ENCODE results near the gene MRPS12. TPM values are rescaled to one million over a fixed set of nuclear protein-coding genes. Genes with fewer than 3 reads are reported as not detected.

The MRPS12 gene
- total RNA-seq, 6 donors from 2014 or later = 3.1 to 38.3 (median 26.0) TPM

DNA sequence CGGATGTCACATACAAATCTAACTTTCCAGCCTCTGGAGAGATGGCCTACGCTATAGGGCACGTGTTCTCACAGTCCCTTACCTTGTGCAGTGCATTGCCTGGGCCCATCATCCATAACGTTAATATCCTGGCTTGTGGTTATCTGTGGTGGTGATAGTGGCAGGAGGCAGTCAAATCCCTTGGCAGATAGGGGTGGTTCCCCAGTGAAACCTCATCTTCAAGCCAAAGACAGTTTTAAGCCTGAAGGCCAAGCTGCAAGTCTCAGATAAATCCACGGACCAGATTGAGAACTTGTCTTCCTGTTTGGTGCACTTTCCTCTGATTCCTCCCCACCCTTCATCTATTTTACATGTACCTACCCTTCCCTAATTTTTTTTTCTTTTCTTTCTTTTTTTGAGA is 49.1 kb downstream of the MRPS12 start:
- TF ChIP-seq EP300 (IDR thresholded peaks at IDR 0.05) = no peak
- TF ChIP-seq, protein P1, sequence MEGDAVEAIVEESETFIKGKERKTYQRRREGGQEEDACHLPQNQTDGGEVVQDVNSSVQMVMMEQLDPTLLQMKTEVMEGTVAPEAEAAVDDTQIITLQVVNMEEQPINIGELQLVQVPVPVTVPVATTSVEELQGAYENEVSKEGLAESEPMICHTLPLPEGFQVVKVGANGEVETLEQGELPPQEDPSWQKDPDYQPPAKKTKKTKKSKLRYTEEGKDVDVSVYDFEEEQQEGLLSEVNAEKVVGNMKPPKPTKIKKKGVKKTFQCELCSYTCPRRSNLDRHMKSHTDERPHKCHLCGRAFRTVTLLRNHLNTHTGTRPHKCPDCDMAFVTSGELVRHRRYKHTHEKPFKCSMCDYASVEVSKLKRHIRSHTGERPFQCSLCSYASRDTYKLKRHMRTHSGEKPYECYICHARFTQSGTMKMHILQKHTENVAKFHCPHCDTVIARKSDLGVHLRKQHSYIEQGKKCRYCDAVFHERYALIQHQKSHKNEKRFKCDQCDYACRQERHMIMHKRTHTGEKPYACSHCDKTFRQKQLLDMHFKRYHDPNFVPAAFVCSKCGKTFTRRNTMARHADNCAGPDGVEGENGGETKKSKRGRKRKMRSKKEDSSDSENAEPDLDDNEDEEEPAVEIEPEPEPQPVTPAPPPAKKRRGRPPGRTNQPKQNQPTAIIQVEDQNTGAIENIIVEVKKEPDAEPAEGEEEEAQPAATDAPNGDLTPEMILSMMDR (IDR thresholded peaks at IDR 0.05) = no peak
- no peak for TF ChIP-seq POLR2A (IDR thresholded peaks at IDR 0.05)
- no peak for TF ChIP-seq POLR2AphosphoS5 (IDR thresholded peaks at IDR 0.05)
- no peaks in the 10 kb centered on the region for H3K36me3 ChIP-seq
- no peak for ATAC-seq (ENCODE audit: low FRiP score in 2 of 2)
- H3K9me3 ChIP-seq = peaks cover 0 to 3% (median 0%) of the 10 kb centered on the region in 4 donors
- H3K4me3 ChIP-seq = no peak overlapping the region
- 82% methylated on average over 4 to 5 of the region's 5 CpGs for WGBS, 2 donors
- no peak for DNase-seq
- no peaks in the 10 kb centered on the region for H3K27me3 ChIP-seq
- peaks cover 4 to 20% (median 10%) of the 10 kb centered on the region in 4 donors for H3K4me1 ChIP-seq
- H3K27ac ChIP-seq = no peak overlapping the region

DNA sequence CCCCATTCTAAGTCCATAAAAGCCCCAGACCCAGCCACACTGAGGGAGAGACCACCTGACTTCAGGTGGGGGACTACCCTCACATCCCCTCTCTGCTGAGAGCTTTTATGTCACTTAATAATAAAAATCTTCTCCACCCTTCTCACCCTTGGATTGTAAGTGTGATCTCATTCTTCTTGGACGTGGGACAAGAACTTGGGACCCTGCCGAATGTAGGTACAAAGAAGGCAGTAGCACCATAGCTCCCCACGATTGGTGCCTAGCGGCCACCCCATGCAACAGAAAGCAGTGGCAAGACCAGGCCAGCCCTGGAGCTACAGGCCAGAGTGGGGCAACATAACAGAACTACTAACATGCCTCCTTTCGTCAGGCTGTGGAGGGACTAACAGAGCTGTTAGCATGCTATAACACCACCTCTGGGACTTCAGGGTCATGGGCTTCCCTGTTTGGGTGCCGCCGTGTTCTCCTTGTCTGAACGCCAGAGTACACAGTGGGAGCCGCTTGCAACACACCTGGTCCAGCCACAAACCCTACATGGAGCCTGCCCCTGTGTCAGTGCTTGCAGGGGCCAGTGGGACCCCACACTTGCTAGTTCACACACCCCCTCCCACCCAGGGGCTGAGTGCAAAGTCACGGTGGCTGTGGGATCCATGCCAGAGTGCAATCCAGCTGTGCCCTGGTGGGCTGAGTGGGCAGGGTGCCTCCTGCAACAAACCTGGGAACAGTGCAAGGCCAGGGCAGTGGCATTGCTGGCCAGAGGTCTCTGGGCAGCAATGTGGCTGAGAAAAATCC is 50.0 kb downstream of the MRPS12 start:
- ATAC-seq (ENCODE audit: low FRiP score in 2 of 2) = no peak
- H3K9me3 ChIP-seq = peaks cover 0 to 3% (median 0%) of the 10 kb centered on the region in 4 donors
- no peaks in the 10 kb centered on the region for H3K36me3 ChIP-seq
- no peak overlapping the region for H3K27ac ChIP-seq
- H3K27me3 ChIP-seq = no peaks in the 10 kb centered on the region
- TF ChIP-seq POLR2AphosphoS5 (IDR thresholded peaks at IDR 0.05) (no peak), EP300 (IDR thresholded peaks at IDR 0.05) (no peak), POLR2A (IDR thresholded peaks at IDR 0.05) (no peak)
- TF ChIP-seq, protein P1 (IDR thresholded peaks at IDR 0.05) = no peak
- WGBS, 2 donors = 86 to 92% methylated on average over 5 to 10 of the region's 10 CpGs
- peaks cover 0 to 11% (median 8%) of the 10 kb centered on the region in 4 donors for H3K4me1 ChIP-seq
- no peak for DNase-seq
- H3K4me3 ChIP-seq = no peak overlapping the region

Other genes with a start within 250 kb of the MRPS12 start
- 10 to 100 TPM in 3 of 6 donors, 1 to 10 TPM in 3; 5.2 to 93.2 (median 11.1) TPM for gene CAPN12, start 186.5 kb upstream of the MRPS12 start, total RNA-seq
- gene LGALS7, start 157.4 kb upstream of the MRPS12 start, total RNA-seq = not detected
- gene LGALS7B, start 141.7 kb upstream of the MRPS12 start, total RNA-seq = 10 to 100 TPM in 1 of 6 donors, not detected in 5; 12.4 TPM
- 10 to 100 TPM in 1 of 6 donors, 1 to 10 TPM in 5; 3.1 to 12.3 (median 5.0) TPM for gene LGALS4, start 118.0 kb upstream of the MRPS12 start, total RNA-seq
- 100 to 1,000 TPM; 104 to 225 (median 189) TPM for gene ECH1, start 99.2 kb upstream of the MRPS12 start, total RNA-seq
- 100 to 1,000 TPM; 156 to 274 (median 178) TPM for gene HNRNPL, start 81.0 kb upstream of the MRPS12 start, total RNA-seq
- gene RINL, start 52.7 kb upstream of the MRPS12 start, total RNA-seq = 10 to 100 TPM in 5 of 6 donors, 1 to 10 TPM in 1; 8.7 to 23.1 (median 13.2) TPM
- 10 to 100 TPM; 45.2 to 93.2 (median 59.1) TPM for gene SIRT2, start 31.3 kb upstream of the MRPS12 start, total RNA-seq
- gene NFKBIB, start 31.0 kb upstream of the MRPS12 start, total RNA-seq = 10 to 100 TPM; 22.8 to 38.4 (median 31.6) TPM
- gene CCER2, start 18.8 kb upstream of the MRPS12 start, total RNA-seq = 1 to 10 TPM in 3 of 6 donors, under 1 TPM in 2, not detected in 1; 0.49 to 4.2 (median 1.3) TPM
- 10 to 100 TPM; 14.3 to 54.5 (median 23.0) TPM for gene SARS2, start 181 bp upstream of the MRPS12 start, total RNA-seq
- 10 to 100 TPM in 3 of 6 donors, 1 to 10 TPM in 3; 5.0 to 18.9 (median 10.4) TPM for gene FBXO17, start 44.8 kb downstream of the MRPS12 start, total RNA-seq
- gene FBXO27, start 101.6 kb downstream of the MRPS12 start, total RNA-seq = 1 to 10 TPM; 1.0 to 9.3 (median 6.3) TPM
- not detected for gene ACP7, start 153.4 kb downstream of the MRPS12 start, total RNA-seq
- gene PAK4, start 194.8 kb downstream of the MRPS12 start, total RNA-seq = 10 to 100 TPM; 23.4 to 88.2 (median 54.4) TPM

Measured in upper lobe of left lung (tissue), 6 donors.